A673 (cell line): ENCODE results near the gene HDAC3.

Experiments used
- EZH2 ChIP-seq: fragments of 200-600 bp; sonication (generic); IDR thresholded peaks from 2 replicates; pipeline ENCODE4 v1.6.1; 2017; ENCODE audit warnings: borderline replicate concordance, low read depth, mild to moderate bottlenecking, mixed read lengths, antibody characterized with exemption, low read length; ENCODE audit not compliant: poor library complexity, severe bottlenecking
- TF ChIP-seq, protein P1 (sequence below): fragments of 300-800, 200-600 bp; sonication (generic); conservative IDR thresholded peaks from 2 replicates; pipeline ENCODE4 v1.5.1; 2017; ENCODE audit warnings: low read depth, mild to moderate bottlenecking, antibody characterized with exemption, low read length, moderate library complexity, mixed read lengths

DNA sequence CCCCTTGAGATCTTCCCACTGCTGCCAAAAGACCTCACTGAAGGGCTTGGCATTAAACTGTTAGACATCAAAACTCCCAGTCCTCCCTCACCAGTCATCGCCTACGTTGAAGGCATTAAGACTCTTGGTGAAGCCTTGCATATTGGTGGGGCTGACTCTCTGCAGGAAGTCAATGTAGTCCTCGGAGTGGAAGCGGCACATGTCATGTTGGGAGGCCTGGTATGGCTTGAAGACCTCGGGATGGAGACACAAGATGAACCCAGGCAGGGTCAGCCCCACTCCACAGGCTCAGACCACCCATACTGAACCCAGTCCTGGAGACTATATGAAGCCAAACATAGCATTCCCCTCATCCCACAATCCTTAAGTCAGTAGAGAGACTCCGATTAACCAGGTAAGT, 1.9 kb downstream of the HDAC3 start:
- TF ChIP-seq, protein P1, sequence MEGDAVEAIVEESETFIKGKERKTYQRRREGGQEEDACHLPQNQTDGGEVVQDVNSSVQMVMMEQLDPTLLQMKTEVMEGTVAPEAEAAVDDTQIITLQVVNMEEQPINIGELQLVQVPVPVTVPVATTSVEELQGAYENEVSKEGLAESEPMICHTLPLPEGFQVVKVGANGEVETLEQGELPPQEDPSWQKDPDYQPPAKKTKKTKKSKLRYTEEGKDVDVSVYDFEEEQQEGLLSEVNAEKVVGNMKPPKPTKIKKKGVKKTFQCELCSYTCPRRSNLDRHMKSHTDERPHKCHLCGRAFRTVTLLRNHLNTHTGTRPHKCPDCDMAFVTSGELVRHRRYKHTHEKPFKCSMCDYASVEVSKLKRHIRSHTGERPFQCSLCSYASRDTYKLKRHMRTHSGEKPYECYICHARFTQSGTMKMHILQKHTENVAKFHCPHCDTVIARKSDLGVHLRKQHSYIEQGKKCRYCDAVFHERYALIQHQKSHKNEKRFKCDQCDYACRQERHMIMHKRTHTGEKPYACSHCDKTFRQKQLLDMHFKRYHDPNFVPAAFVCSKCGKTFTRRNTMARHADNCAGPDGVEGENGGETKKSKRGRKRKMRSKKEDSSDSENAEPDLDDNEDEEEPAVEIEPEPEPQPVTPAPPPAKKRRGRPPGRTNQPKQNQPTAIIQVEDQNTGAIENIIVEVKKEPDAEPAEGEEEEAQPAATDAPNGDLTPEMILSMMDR = no peak
- TF ChIP-seq EZH2 = no peak
